Measurements from ENCODE around the gene PGAM4. TPM values are rescaled to one million over a fixed set of nuclear protein-coding genes. Genes with fewer than 3 reads are reported as not detected.
"Not testable (repeated sequence)": the region's sequence is repeated elsewhere in the genome, so short reads cannot be mapped to it uniquely, and the experiment has no call there.

PGAM4 gene
- total RNA-seq, 1 experiment from 2014 or later = not detected

- Histone ChIP-seq H3K27ac (ENCODE audit: low read length) (no peak overlapping the region), H3K4me3 (ENCODE audit: low read depth in 2 of 2, low read length in 2 of 2) (no peak overlapping the region), H3K27me3 (ENCODE audit: control insufficient read depth, insufficient read depth, low read length) (no peaks in the 10 kb centered on the region), H3K4me1 (ENCODE audit: control insufficient read depth, insufficient read depth, low read length) (peaks cover 12% of the 10 kb centered on the region; the same call in 1 of the 2 replicates), H3K36me3 (ENCODE audit: control insufficient read depth, insufficient read depth, low read length) (no peaks in the 10 kb centered on the region), H3K9me3 (ENCODE audit: control insufficient read depth, insufficient read depth, low read depth, low read length) (no peaks in the 10 kb centered on the region)
- POLR2A ChIA-PET = no interaction called here
- intact Hi-C loops (cut with micrococcal nuclease; ENCODE audit: unreplicated experiment) (no loop called here), in situ Hi-C loops (cut with HindIII; ENCODE audit: low pct_unique_long_range_greater_than_20kb, low sequenced_read_pairs) (no loop called here)
- CTCF ChIA-PET = no interaction called here
- no peak for DNase-seq (ENCODE audit: low read depth, low spot score)
- no peak for TF ChIP-seq POLR2AphosphoS5 (IDR thresholded peaks at IDR 0.05; ENCODE audit: low read depth, low read length)
- TF ChIP-seq TCF7L2 (IDR thresholded peaks at IDR 0.05; ENCODE audit: low read depth, low read length) = no peak
- no peak for ATAC-seq
- BruUV-seq (replicated peaks) = no TSS peak
Observed at GRCh38 chrX:77922787-77923186, 46.7 kb downstream of the PGAM4 start.

GRCh38 chrX:77919370-77919769 is 50.1 kb downstream of the PGAM4 start:
- BruUV-seq (replicated peaks); H3K27ac ChIP-seq (ENCODE audit: low read length); in situ Hi-C loops (cut with HindIII; ENCODE audit: low pct_unique_long_range_greater_than_20kb, low sequenced_read_pairs); H3K27me3 ChIP-seq (ENCODE audit: control insufficient read depth, insufficient read depth, low read length); H3K36me3 ChIP-seq (ENCODE audit: control insufficient read depth, insufficient read depth, low read length); H3K4me3 ChIP-seq (ENCODE audit: low read depth in 2 of 2, low read length in 2 of 2); ATAC-seq; CTCF ChIA-PET; intact Hi-C loops (cut with micrococcal nuclease; ENCODE audit: unreplicated experiment); H3K9me3 ChIP-seq (ENCODE audit: control insufficient read depth, insufficient read depth, low read depth, low read length); DNase-seq (ENCODE audit: low read depth, low spot score); POLR2A ChIA-PET: not testable (repeated sequence)
- H3K4me1 ChIP-seq (ENCODE audit: control insufficient read depth, insufficient read depth, low read length) = peaks cover 18% of the 10 kb centered on the region

GRCh38 chrX:77918568-77918967 is 50.9 kb downstream of the PGAM4 start:
- in situ Hi-C loops (cut with HindIII; ENCODE audit: low pct_unique_long_range_greater_than_20kb, low sequenced_read_pairs) = no loop called here
- H3K4me1 ChIP-seq (ENCODE audit: control insufficient read depth, insufficient read depth, low read length) = peaks cover 10% of the 10 kb centered on the region

More at GRCh38 chrX:77918568-77918967, 50.9 kb downstream of the PGAM4 start:
- intact Hi-C loops (cut with micrococcal nuclease; ENCODE audit: unreplicated experiment) = no loop called here
- Histone ChIP-seq H3K36me3 (ENCODE audit: control insufficient read depth, insufficient read depth, low read length) (no peaks in the 10 kb centered on the region), H3K4me3 (ENCODE audit: low read depth in 2 of 2, low read length in 2 of 2) (no peak overlapping the region), H3K27me3 (ENCODE audit: control insufficient read depth, insufficient read depth, low read length) (no peaks in the 10 kb centered on the region), H3K9me3 (ENCODE audit: control insufficient read depth, insufficient read depth, low read depth, low read length) (no peaks in the 10 kb centered on the region), H3K27ac (ENCODE audit: low read length) (peak overlapping the region; percentile 44; the same call in 1 of the 2 replicates)
- DNase-seq (ENCODE audit: low read depth, low spot score) (no peak), ATAC-seq (peak; percentile 44)
- TF ChIP-seq TCF7L2 (IDR thresholded peaks at IDR 0.05; ENCODE audit: low read depth, low read length) (no peak), REST (IDR thresholded peaks at IDR 0.05; ENCODE audit: insufficient read depth in 1 of 2, low read depth in 2 of 2, low read length in 1 of 2) (no peak), POLR2AphosphoS5 (IDR thresholded peaks at IDR 0.05; ENCODE audit: low read depth, low read length) (no peak), SIN3A (IDR thresholded peaks at IDR 0.05; ENCODE audit: borderline replicate concordance, insufficient read depth, low read depth, low read length) (no peak), CTCF (IDR thresholded peaks at IDR 0.05) (no peak)
- ChIA-PET POLR2A (no interaction called here), CTCF (no interaction called here)
- no TSS peak for BruUV-seq (replicated peaks)

Other genes with a start within 250 kb of the PGAM4 start
- gene ATRX, start 183.4 kb downstream of the PGAM4 start, total RNA-seq (2021; ENCODE audit: unreplicated experiment) = 85.8 TPM
- gene MAGT1, start 74.2 kb downstream of the PGAM4 start, total RNA-seq (2021; ENCODE audit: unreplicated experiment) = 60.0 TPM
- 352 TPM for gene COX7B, start 70.2 kb downstream of the PGAM4 start, total RNA-seq (2021; ENCODE audit: unreplicated experiment)
- 13.5 TPM for gene ATP7A, start 58.9 kb downstream of the PGAM4 start, total RNA-seq (2021; ENCODE audit: unreplicated experiment)
- gene PGK1, start 134.6 kb upstream of the PGAM4 start, total RNA-seq (2021; ENCODE audit: unreplicated experiment) = 541 TPM
- 33.6 TPM for gene TAF9B, start 170.0 kb upstream of the PGAM4 start, total RNA-seq (2021; ENCODE audit: unreplicated experiment)

All from Panc1 (cell line).